Globus pallidus (tissue), 1 donor: ENCODE data around the gene POLR2I.
"Not testable (repeated sequence)": the region's sequence is repeated elsewhere in the genome, so short reads cannot be mapped to it uniquely, and the experiment has no call there.

Experiments used
- DNase-seq: peaks from one replicate; pipeline ENCODE4 v3.0.0-alpha.2; 2015; ENCODE audit warnings: low spot score

The POLR2I gene

DNA sequence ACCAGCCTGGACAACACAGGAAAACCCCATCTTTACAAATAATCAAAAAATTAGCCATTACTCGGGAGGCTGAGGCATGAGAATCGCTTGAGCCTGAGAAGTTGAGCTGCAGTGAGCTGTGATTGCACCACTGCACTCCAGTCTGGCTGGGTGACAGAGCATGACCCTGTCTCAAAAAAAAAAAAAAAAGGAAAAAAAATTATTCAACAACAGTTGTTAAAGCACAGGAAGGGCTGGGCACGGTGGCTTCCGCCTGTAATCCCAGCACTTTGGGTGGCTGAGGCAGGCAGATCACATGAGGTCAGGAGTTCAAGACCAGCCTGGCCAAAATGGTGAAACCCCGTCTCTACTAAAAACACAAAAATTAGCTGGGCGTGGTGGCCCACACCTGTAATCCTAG is 16.5 kb upstream of the POLR2I start:
- not testable (repeated sequence) for DNase-seq

DNA sequence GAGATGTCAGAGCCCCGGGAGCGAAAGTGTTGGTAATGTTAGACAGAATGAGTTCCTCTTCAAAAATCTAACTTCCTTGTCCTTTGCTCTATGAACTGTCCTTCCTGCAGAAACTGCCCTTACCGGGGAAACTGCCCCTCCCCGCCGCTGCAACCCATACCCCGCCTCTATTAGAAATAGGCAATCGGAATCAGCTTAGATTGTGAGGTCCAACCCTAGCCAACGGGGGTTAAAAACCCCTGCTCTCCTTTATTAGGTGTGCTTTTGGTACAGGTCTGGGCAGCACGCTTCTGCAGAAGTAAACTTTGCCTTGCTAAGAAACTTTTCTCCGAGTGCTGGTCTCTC is 13.7 kb upstream of the POLR2I start:
- no peak for DNase-seq

DNA sequence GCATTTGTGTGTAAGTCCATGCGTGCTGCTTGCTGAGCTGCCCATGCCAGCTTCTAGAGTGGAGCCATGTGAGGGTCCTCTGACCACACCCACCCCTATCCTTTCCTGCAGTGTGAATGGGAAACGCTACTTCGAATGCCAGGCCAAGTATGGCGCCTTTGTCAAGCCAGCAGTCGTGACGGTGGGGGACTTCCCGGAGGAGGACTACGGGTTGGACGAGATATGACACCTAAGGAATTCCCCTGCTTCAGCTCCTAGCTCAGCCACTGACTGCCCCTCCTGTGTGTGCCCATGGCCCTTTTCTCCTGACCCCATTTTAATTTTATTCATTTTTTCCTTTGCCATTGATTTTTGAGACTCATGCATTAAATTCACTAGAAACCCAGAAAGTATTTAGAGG is 10.9 kb upstream of the POLR2I start:
- DNase-seq: no peak

GRCh38 chr19:36121486-36122124 is 6.9 kb upstream of the POLR2I start:
- no peak for DNase-seq

DNA sequence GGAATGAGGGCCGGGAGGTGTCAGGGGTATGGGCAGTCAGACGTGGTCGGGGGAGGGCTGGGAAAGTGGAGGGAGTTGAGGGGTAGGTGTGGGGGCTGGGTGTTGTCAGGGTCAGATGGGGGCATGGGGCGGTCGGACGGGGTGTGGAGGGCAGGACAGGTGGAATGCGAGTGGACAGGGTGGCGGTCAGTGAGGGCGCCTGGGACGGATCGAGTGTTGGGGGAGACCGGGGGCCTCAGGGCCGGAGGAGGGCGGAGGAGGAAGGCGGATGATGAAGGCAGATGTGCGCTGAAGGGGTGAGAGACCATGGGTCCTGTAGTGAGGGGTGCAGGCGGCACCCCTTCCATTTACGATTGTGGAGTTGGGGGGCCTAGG is 6.3 kb upstream of the POLR2I start:
- no peak for DNase-seq

DNA sequence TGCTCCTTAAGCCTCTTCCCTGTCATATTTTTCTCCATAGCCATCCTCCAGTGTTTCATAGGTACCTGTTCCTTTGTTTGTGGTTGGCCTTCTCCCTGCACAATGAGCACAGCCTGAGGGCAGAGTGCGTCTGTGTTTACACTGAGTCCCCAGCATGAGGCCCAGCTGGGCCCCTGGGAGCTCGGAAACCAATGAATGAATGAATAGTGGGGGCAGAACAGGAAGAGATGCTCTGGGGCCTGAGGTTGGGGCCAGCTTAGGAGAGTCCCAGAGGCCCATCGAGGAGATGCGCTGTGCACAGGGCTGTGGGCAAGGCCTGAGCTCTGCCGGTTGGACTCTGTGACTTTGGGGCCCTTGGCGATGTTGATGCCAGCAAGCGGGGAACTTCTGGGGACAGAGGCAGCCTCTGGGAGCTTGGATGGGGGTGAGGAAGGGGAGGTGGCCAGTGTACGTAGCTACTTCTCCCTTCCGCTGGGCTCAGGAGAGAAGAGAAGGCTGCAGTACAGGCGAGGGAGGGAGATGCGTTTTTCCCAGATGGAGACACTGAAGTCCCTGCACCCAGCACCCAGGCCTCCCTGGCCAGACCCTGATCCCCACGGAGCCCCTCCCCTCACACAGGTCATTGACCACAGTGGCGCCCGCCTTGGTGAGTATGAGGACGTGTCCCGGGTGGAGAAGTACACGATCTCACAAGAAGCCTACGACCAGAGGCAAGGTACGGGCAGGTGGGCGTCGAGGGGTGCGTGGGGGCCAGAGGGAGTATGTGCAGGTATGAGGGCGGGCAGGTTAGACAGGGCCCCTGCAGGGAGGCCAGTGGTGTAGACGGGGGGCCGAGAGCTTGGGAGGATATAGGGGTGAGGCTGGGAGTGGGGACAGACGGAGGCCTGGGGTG is 5.7 kb upstream of the POLR2I start:
- DNase-seq: no peak

DNA sequence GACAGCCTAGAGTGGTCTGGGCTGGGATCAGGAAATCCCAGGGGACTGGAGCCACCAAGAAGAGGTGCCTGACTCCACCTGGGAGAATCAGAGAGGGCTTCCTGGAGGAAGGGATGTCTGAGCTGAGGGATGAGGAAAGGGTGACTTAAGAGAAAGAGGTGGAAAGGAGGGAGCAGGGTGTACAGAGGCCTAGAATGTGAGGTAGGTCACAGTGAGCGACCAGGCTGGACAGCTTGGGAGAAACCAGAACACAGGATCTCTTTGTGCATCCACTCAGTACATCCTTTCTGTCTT is 1.6 kb upstream of the POLR2I start:
- no peak for DNase-seq

- DNase-seq: no peak
These were observed 1.0 kb upstream of the POLR2I start, which contains the start of gene TBCB for GRCh38 chr19:36115453-36116343. Gene TBCB, plus strand, starts transcription at chr19:36115468. Its CDS starts 93 bp downstream, at chr19:36115561.

DNA sequence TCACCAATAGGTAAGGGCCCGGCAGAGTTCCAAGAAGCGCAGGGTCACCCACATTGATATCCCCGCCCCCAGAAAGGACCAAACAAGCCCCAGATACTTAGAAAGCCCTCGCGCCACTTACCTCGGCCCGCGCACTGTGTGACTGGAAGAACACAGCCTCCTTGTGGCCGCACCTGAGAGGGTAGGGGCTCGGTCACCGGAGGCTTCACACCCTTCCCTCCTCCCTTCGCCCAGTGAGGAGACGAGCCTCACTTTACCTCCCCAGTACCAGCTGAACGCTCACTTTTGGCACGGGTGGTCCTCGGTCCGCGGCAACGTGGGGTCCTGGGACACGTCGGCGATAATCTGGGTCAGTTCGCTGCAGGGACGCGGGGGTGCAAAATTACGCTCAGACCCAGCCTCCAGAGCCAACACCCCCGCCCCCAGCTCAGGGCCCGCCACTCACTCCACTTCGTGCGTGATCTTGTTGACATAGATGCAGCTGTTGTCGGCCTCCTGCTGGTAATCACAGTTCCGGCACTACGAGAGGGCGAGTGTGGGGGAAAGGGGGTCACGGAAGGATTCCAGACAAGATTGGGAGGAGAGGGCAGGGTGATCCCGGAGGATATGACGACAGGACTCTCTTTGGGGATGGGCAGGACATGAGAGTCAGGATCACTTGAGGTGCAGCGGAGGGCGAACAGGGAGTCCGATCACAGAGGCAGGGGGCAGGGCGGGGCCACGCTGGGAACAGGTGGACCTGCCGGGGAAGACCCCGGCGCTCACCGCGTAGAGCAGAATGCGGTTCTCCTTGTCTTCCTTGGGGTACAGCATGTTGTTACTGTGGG is 568 bp downstream of the POLR2I start:
- DNase-seq: peak; percentile 40

GRCh38 chr19:36113425-36113824 is 1.2 kb downstream of the POLR2I start:
- no peak for DNase-seq

- DNase-seq: no peak
These were observed 2.0 kb downstream of the POLR2I start for GRCh38 chr19:36112678-36113077.

DNA sequence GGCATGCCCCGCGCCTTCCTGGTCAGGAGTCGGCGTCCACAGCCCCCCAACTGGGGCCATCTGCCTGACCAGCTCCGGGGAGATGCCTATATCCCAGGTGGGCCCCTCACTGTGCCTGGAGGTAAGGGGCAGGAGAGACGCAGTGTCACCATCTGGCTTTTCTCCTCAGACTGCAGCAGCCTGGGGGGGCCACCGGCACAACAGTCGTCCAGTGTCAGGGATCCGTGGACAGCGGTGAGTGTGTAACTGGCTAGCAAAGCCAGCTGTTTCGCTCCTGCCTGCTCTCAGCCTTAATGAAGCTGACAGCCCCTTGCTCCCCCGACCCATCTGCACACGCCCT is 3.5 kb downstream of the POLR2I start:
- DNase-seq: no peak

DNA sequence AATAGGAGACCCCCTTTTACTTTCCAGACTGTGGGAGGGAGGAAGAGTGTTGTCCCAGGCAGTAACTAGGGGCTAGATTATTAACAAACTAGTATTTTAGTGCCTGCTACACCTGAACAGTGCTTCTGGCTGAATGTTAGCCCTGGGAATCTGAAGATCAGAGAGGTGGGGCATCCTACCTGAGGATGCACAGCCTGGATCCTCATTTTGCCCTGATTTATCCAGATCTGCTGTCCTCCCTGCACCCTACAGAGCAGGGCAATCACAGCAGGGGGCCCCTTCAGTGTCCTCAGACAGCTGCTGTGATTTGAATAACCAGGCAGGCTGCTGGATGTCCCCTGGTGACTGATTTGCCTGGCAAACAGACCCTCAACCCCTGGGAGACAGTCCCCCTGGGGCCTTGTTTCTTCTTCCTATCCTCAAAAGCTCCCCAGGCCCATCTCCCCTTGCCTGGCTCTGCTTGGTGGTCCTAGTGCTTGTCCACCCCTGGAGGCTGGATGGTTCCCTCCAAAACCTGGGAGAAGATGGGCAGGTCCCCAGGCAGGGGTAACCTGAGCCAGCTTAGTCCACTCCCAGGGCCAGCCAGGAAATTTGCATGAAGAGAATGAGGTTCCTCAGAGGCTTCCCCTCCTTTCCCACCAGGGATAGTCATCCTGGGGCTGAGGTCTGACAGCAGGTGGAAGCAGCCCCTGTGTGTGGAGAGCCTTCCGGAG is 4.0 kb downstream of the POLR2I start, which contains the start of gene OVOL3:
TSS of gene OVOL3 (plus strand) at position 657 of the 713 bp plus-strand sequence. CDS start 60 bp downstream, outside the sequence.
- DNase-seq: no peak

DNA sequence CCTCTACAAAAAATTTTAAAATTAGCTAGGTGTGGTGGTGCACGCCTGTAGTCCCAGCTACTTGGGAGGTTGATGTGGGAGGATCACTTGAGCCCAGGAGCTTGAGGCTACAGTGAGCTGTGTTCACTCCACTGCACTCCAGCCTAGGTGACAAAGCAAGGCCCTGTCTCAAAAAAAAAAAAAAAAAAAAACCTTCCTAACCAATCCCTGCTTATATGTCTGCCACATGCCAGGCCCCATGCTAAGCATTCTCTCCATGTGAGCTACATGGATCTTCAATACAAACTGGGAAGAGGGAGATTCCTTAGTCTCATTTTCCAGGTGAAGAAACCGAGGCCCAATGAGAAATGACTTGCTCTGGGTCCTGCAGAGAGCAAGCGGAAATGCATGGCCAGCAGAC is 6.0 kb downstream of the POLR2I start:
- no peak for DNase-seq

DNA sequence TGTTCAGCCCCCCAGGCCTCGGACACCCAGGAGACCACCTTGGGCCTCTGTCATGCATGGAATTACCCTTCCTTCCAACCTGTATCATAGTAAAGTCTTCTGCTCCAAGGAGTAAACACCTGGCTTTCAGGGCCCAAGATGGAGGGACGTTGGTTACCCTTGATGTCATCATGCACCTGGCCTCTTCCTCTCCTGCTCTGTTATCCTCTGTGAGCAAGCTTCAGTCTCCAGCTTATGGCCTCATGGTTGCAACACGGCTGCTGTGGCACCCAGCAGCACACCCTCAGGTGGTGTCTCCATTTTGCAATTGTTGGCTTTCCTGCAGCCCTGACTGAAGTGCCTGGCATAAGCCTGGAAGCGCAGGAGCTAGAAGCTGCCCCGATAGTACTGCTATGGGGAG is 7.7 kb downstream of the POLR2I start:
- DNase-seq: no peak

- no peak for DNase-seq
These were observed 8.2 kb downstream of the POLR2I start for GRCh38 chr19:36106441-36106840.

- no peak for DNase-seq
These were observed 10.7 kb downstream of the POLR2I start for GRCh38 chr19:36103842-36104552.

GRCh38 chr19:36103040-36103626 is 11.5 kb downstream of the POLR2I start:
- no peak for DNase-seq

DNA sequence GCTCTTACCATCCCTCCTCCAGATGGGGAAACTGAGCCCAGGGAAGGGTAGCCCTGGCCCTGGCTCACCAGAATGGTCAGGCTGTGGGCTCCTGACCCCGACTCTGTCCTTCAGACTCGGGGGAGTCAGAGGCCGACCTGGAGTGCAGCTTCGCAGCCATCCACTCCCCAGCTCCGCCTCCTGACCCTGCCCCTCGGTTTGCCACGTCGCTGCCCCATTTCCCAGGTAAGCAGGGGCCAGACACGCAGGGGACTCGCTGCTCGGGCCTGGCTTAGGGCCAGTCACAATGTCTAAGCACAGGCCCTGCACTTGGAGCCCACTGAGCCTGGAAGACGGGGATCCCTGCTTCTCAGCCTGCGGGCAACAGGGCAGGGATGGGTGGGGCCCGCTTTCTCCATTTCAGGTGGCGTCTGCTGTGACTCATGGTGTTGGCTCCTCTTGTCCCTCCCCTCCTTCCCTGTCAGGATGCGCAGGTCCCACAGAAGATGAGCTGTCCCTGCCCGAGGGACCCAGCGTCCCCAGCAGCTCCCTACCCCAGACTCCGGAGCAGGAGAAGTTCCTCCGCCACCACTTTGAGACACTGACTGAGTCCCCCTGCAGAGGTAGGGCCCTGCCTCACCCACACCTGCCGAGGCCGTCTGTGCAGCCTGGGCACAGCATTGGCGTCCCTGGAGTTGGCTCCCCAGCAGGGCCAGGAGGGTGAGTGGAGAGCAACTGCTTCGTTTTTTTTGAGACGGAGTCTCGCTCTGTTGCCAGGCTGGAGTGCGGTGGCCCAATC is 12.9 kb downstream of the POLR2I start:
- no peak for DNase-seq
